GM23338 (cell line): Measurements from ENCODE around the gene KCNMA1. TPM values are rescaled to one million over a fixed set of nuclear protein-coding genes. Genes with fewer than 3 reads are reported as not detected.

ENCODE experiments used
- ATAC-seq: fragments of 200-7000 bp; cut with Tn5 transposase; 3 replicates; pipeline ENCODE4 v1.9.1; 2020
- DNase-seq: peaks from one replicate; pipeline ENCODE4 v3.0.0-alpha.2; 2015; ENCODE audit warnings: low spot score
- H2AFZ ChIP-seq: fragments of 200-600 bp; sonication (generic); 2 replicates; pipeline ENCODE4 v1.8.0; 2016; ENCODE audit warnings: antibody characterized with exemption, mild to moderate bottlenecking, moderate library complexity
- H3F3A ChIP-seq: fragments of 200-600 bp; sonication (generic); replicated peaks from 2 replicates; pipeline ENCODE4 v1.8.0; 2017; ENCODE audit warnings: antibody characterized with exemption, mixed run types, low read depth
- H3K27ac ChIP-seq: fragments of 200-600 bp; sonication (generic); 2 replicates; pipeline ENCODE4 v1.6.1; 2016; ENCODE audit warnings: low read depth
- H3K27me3 ChIP-seq: fragments of 200-600 bp; sonication (generic); 2 replicates; pipeline ENCODE4 v1.8.0; 2016; ENCODE audit warnings: mild to moderate bottlenecking, mixed run types, moderate library complexity; ENCODE audit not compliant: insufficient read depth
- H3K36me3 ChIP-seq: fragments of 200-600 bp; sonication (generic); 2 replicates; pipeline ENCODE4 v1.8.0; 2016; ENCODE audit warnings: mild to moderate bottlenecking; ENCODE audit not compliant: insufficient read depth
- H3K4me1 ChIP-seq: fragments of 200-600 bp; sonication (generic); 2 replicates; pipeline ENCODE4 v1.8.0; 2016; ENCODE audit warnings: mild to moderate bottlenecking, moderate library complexity; ENCODE audit not compliant: insufficient read depth
- H3K4me2 ChIP-seq: fragments of 200-600 bp; sonication (generic); 2 replicates; pipeline ENCODE4 v1.7.1; 2017; ENCODE audit warnings: mixed run types
- H3K4me3 ChIP-seq: fragments of 200-600 bp; sonication (generic); 2 replicates; pipeline ENCODE4 v1.6.1; 2016; ENCODE audit warnings: mixed run types
- H3K79me2 ChIP-seq: fragments of 200-600 bp; sonication (generic); replicated peaks from 2 replicates; pipeline ENCODE4 v1.8.0; 2017; ENCODE audit warnings: mild to moderate bottlenecking; ENCODE audit not compliant: insufficient read depth
- H3K9me2 ChIP-seq: fragments of 200-600 bp; sonication (generic); 2 replicates; pipeline ENCODE4 v1.8.0; 2017; ENCODE audit not compliant: insufficient read depth
- H4K20me1 ChIP-seq: fragments of 200-600 bp; sonication (generic); replicated peaks from 2 replicates; pipeline ENCODE4 v1.8.0; 2017; ENCODE audit warnings: mild to moderate bottlenecking; ENCODE audit not compliant: insufficient read depth
- H3K27ac Mint-ChIP-seq: 2 replicates; pipeline ENCODE4 v1.8.0; 2020; ENCODE audit warnings: inconsistent platforms, mild to moderate bottlenecking, moderate library complexity, mixed read lengths
- H3K27me3 Mint-ChIP-seq: 3 replicates; pipeline ENCODE4 v1.8.0; 2022; ENCODE audit warnings: low read depth, mild to moderate bottlenecking, moderate library complexity, mixed read lengths, inconsistent platforms; ENCODE audit not compliant: insufficient read depth, poor library complexity
- H3K36me3 Mint-ChIP-seq: 3 replicates; pipeline ENCODE4 v1.8.0; 2021; ENCODE audit warnings: low read depth, mild to moderate bottlenecking, inconsistent platforms, moderate library complexity, mixed read lengths
- H3K4me1 Mint-ChIP-seq: 3 replicates; pipeline ENCODE4 v1.8.0; 2020; ENCODE audit warnings: mild to moderate bottlenecking, inconsistent platforms, mixed read lengths
- H3K4me3 Mint-ChIP-seq: 3 replicates; pipeline ENCODE4 v1.8.0; 2021; ENCODE audit warnings: moderate library complexity, mild to moderate bottlenecking, inconsistent platforms, mixed read lengths
- H3K9me3 Mint-ChIP-seq: 3 replicates; pipeline ENCODE4 v1.8.0; 2020; ENCODE audit warnings: moderate library complexity, mild to moderate bottlenecking, inconsistent platforms, mixed read lengths
- ETS1 ChIP-seq: IDR thresholded peaks from 2 replicates; pipeline ENCODE4 v1.6.1; 2016; ENCODE audit warnings: antibody characterized with exemption
- JUNB ChIP-seq: IDR thresholded peaks from one replicate; pipeline ENCODE4 v1.6.1; 2016; ENCODE audit warnings: antibody characterized with exemption; ENCODE audit not compliant: unreplicated experiment
- STAT1 ChIP-seq: IDR thresholded peaks from one replicate; pipeline ENCODE4 v1.6.1; 2016; ENCODE audit warnings: antibody characterized with exemption; ENCODE audit not compliant: unreplicated experiment
- polyA plus RNA-seq: library from polyadenylated mRNA; unstranded; fragments of >200 nt; fragmentation: Nextera tagmentation; extraction: Ambion mirVana; gene quantifications from 2 replicates; pipeline ENCODE4 v1.2.1, GENCODE V29; 2016
- total RNA-seq: library from RNA; depleted of rRNA; stranded (reverse); fragments of >200 nt; shearing (Covaris generic); gene quantifications from 2 replicates; pipeline ENCODE4 v1.2.3, GENCODE V29; 2014
- TF ChIP-seq, protein P1 (sequence below): fragments of 250-450 bp; sonication (Bioruptor Pico); IDR thresholded peaks from 2 replicates; pipeline ENCODE4 v1.5.0; 2020; ENCODE audit warnings: mild to moderate bottlenecking, moderate library complexity

KCNMA1 gene
- total and polyA plus RNA-seq, 2 experiments from 2014 or later: 8.2 to 9.0 TPM

GRCh38 chr10:77582710-77583115 is 54.9 kb downstream of the KCNMA1 start:
- Mint-ChIP-seq H3K9me3 (no peaks in the 10 kb centered on the region), H3K27me3 (peaks cover 2% of the 10 kb centered on the region), H3K27ac (no peak overlapping the region), H3K4me3 (no peak overlapping the region), H3K36me3 (no peaks in the 10 kb centered on the region), H3K4me1 (peaks cover 12% of the 10 kb centered on the region; the same call in 2 of the 3 replicates)
- H4K20me1 ChIP-seq: no peaks in the 10 kb centered on the region
- no peaks in the 10 kb centered on the region for H3K79me2 ChIP-seq
- ATAC-seq (no peak), DNase-seq (no peak)
- no peak overlapping the region for H3K27ac ChIP-seq
- no peak for TF ChIP-seq STAT1
- no peak overlapping the region for H3K4me2 ChIP-seq
- H2AFZ ChIP-seq: no peak overlapping the region
- H3K27me3 ChIP-seq: no peaks in the 10 kb centered on the region
- H3K36me3 ChIP-seq: no peaks in the 10 kb centered on the region
- no peaks in the 10 kb centered on the region for H3F3A ChIP-seq
- peaks cover 8% of the 10 kb centered on the region; the same call in 1 of the 2 replicates for H3K9me2 ChIP-seq
- peaks cover 7% of the 10 kb centered on the region; the same call in 1 of the 2 replicates for H3K4me1 ChIP-seq
- no peak overlapping the region for H3K4me3 ChIP-seq

DNA sequence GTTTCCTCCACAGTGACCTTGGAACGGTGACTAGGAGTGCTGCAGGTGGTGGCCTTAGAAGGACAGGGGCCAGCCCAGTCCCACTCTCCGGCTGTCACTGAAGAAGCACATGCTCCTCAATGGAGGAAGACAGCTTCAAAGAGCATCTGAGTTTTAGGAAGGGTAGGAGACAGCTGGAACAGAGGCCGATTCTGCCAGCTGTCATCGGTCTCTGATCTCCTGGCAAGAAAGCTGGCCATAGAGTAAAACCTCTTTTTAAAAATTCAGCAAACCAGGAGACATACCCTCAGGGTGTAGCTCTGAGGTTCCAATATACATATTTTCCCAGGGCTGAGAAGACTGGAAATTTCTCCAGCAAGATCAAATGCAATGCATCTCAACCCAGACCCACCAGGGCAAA is 55.9 kb downstream of the KCNMA1 start:
- peaks cover 4% of the 10 kb centered on the region; the same call in 2 of the 3 replicates for H3K4me1 Mint-ChIP-seq
- Histone ChIP-seq H3F3A (no peaks in the 10 kb centered on the region), H3K27me3 (no peaks in the 10 kb centered on the region), H3K36me3 (no peaks in the 10 kb centered on the region), H3K27ac (no peak overlapping the region), H3K4me1 (no peaks in the 10 kb centered on the region; the same call in 1 of the 2 replicates), H4K20me1 (no peaks in the 10 kb centered on the region), H3K4me2 (no peak overlapping the region), H3K4me3 (no peak overlapping the region), H2AFZ (no peak overlapping the region), H3K9me2 (peaks cover 8% of the 10 kb centered on the region; the same call in 1 of the 2 replicates), H3K79me2 (no peaks in the 10 kb centered on the region)
- H3K4me3 Mint-ChIP-seq: no peak overlapping the region
- H3K27ac Mint-ChIP-seq: no peak overlapping the region
- TF ChIP-seq, protein P1, sequence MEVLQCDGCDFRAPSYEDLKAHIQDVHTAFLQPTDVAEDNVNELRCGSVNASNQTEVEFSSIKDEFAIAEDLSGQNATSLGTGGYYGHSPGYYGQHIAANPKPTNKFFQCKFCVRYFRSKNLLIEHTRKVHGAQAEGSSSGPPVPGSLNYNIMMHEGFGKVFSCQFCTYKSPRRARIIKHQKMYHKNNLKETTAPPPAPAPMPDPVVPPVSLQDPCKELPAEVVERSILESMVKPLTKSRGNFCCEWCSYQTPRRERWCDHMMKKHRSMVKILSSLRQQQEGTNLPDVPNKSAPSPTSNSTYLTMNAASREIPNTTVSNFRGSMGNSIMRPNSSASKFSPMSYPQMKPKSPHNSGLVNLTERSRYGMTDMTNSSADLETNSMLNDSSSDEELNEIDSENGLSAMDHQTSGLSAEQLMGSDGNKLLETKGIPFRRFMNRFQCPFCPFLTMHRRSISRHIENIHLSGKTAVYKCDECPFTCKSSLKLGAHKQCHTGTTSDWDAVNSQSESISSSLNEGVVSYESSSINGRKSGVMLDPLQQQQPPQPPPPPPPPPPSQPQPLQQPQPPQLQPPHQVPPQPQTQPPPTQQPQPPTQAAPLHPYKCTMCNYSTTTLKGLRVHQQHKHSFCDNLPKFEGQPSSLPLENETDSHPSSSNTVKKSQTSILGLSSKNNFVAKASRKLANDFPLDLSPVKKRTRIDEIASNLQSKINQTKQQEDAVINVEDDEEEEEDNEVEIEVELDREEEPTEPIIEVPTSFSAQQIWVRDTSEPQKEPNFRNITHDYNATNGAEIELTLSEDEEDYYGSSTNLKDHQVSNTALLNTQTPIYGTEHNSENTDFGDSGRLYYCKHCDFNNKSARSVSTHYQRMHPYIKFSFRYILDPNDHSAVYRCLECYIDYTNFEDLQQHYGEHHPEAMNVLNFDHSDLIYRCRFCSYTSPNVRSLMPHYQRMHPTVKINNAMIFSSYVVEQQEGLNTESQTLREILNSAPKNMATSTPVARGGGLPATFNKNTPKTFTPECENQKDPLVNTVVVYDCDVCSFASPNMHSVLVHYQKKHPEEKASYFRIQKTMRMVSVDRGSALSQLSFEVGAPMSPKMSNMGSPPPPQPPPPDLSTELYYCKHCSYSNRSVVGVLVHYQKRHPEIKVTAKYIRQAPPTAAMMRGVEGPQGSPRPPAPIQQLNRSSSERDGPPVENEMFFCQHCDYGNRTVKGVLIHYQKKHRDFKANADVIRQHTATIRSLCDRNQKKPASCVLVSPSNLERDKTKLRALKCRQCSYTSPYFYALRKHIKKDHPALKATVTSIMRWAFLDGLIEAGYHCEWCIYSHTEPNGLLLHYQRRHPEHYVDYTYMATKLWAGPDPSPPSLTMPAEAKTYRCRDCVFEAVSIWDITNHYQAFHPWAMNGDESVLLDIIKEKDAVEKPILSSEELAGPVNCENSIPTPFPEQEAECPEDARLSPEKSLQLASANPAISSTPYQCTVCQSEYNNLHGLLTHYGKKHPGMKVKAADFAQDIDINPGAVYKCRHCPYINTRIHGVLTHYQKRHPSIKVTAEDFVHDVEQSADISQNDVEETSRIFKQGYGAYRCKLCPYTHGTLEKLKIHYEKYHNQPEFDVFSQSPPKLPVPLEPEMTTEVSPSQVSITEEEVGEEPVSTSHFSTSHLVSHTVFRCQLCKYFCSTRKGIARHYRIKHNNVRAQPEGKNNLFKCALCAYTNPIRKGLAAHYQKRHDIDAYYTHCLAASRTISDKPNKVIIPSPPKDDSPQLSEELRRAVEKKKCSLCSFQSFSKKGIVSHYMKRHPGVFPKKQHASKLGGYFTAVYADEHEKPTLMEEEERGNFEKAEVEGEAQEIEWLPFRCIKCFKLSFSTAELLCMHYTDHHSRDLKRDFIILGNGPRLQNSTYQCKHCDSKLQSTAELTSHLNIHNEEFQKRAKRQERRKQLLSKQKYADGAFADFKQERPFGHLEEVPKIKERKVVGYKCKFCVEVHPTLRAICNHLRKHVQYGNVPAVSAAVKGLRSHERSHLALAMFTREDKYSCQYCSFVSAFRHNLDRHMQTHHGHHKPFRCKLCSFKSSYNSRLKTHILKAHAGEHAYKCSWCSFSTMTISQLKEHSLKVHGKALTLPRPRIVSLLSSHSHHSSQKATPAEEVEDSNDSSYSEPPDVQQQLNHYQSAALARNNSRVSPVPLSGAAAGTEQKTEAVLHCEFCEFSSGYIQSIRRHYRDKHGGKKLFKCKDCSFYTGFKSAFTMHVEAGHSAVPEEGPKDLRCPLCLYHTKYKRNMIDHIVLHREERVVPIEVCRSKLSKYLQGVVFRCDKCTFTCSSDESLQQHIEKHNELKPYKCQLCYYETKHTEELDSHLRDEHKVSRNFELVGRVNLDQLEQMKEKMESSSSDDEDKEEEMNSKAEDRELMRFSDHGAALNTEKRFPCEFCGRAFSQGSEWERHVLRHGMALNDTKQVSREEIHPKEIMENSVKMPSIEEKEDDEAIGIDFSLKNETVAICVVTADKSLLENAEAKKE (CRISPR knock-in tag): no peak
- TF ChIP-seq JUNB: no peak
- no peak for TF ChIP-seq ETS1
- peaks cover 2% of the 10 kb centered on the region for H3K27me3 Mint-ChIP-seq
- ATAC-seq: no peak
- H3K36me3 Mint-ChIP-seq: no peaks in the 10 kb centered on the region
- H3K9me3 Mint-ChIP-seq: no peaks in the 10 kb centered on the region
- no peak for DNase-seq
